NCI-H82 (cell line): ENCODE measurements around the gene CFAP97.
"Not testable (repeated sequence)": the region's sequence is repeated elsewhere in the genome, so short reads cannot be mapped to it uniquely, and the experiment has no call there.

ENCODE experiments used
- DNase-seq: peaks from one replicate; lab custom pipeline; 2025; lab: John Stamatoyannopoulos, UW

The CFAP97 gene

DNA sequence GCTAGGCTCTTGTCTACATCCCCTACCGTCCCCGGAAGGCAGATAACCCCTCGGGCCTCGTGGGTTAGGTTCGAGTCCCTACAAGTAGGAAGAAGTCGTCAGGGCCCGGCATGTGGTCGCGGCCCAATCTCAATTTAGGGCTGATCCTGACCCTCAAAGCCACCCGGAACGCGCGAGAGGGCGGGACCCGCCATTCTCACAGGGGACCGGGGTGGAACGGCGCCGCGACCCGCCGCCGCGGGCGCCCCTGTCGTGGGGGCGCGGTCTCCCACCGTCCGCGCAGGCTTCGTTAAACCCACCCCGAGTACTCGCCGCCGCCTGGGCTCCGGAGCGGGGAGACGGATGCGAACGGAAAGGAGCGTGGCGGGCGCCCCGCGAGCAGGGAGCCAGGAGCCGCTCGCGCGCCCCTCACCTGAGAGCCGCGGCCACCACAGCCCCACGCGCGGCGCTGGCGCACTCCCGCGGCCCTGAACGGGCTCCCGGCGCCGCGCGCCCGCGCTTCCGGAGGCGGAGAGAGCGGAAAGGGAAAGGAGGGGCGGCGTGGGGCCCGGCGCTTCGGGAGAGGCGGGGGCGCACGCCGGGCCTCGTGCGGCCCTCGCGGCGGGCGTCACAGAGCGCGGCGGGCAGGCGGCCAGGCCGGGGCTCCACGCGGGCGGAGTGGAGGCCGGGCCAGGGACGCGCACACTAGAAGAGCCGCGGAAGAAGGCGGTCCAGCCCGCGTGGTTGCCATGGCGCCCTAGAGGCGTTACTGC is at the start of gene CFAP97:
TSS of gene CFAP97 (minus strand) at position 515 of the 752 bp plus-strand sequence. CDS start 12,804 bp downstream, outside the sequence.
- peak; percentile 87 for DNase-seq

- DNase-seq: no peak
Observed at GRCh38 chr4:185249105-185249504, 45.3 kb upstream of the CFAP97 start.

GRCh38 chr4:185248393-185249039 is 44.7 kb upstream of the CFAP97 start:
- DNase-seq: no peak

DNA sequence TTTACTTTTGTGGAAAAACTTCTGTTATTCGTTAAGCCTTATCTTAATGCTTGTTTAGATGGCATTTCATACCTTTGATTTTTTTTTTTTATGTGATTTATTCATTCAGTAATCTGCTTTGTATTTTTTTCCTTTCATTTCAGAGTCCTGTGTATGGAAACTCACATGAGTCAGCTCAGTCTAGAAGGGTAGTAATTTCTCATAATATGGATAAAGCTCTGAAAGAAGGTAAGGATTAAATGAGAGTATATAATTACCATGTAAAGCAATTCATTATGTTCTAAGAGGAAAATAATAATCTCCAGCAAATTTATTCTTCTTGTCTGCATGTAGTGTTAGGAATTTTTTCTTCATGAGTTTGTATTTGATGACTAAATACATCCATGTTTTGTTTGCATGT is 43.4 kb upstream of the CFAP97 start:
- no peak for DNase-seq

DNA sequence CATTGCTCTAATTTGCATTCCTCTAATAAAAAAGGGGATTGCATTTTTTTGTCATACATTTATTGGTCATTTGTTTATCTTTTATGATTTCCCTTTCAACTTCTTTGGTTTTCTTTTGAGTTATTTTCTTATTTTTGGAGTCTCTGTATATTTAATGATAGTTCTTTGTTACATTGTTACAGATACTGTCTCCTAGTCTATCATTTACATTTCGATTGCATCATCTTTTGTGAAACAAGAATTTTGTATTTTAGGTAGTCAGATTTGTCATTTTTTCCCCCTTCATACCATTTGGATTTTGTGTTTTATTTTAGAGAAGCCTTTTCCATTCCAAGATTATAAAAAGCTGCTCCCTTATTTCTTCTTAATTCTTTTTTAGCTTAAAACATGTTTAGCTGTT is 42.7 kb upstream of the CFAP97 start:
- no peak for DNase-seq

GRCh38 chr4:185244763-185245162 is 41.0 kb upstream of the CFAP97 start:
- no peak for DNase-seq

- DNase-seq: no peak
Observed at GRCh38 chr4:185243879-185244278, 40.1 kb upstream of the CFAP97 start.

DNA sequence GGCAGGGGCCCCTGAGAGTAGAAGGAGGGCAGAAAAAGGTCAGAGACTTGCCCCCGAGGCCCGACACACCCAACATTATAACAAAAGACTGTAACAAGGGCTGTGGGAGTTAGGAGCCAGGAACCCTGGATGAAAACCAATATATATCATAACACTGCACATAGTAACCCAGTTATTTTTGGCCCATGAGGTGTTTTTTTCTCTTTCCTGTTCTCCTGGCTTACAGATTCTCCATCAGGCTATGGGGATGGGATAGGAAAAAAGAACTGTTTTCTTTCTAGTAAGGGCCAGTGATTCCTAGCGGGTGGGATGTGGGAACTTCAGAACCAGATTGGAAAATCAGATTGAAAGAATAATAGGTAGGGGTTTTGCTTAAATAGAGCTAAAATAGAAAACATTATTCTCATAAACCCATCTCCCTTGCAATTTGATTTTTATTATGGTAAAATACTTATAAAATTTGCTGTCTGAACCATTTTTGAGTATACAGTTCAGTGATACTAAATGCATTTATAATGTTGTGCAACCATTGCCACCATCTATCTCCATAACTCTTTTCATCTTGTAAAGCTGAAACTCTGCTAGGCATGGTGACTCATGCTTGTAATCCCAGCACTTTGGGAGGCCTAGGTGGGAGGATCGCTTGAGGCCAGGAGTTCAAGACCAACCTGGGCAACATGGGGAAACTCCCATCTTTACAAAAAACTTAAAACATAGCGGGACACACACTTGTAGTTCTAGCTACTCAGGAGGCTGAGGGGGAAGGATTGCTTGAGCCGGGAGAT is 39.1 kb upstream of the CFAP97 start:
- no peak for DNase-seq

DNA sequence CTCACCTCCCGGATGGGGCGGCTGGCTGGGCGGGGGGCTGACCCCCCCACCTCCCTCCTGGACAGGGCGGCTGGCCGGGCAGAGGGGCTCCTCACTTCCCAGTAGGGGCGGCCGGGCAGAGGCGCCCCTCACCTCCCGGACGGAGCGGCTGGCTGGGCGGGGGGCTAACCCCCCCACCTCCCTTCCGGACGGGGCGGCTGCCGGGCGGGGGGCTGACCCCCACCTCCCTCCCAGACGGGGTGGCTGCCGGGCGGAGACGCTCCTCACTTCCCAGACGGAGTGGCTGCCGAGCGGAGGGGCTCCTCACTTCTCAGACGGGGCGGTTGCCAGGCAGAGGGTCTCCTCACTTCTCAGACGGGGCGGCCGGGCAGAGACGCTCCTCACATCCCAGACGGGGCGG is 36.7 kb upstream of the CFAP97 start:
- DNase-seq: not testable (repeated sequence)

DNA sequence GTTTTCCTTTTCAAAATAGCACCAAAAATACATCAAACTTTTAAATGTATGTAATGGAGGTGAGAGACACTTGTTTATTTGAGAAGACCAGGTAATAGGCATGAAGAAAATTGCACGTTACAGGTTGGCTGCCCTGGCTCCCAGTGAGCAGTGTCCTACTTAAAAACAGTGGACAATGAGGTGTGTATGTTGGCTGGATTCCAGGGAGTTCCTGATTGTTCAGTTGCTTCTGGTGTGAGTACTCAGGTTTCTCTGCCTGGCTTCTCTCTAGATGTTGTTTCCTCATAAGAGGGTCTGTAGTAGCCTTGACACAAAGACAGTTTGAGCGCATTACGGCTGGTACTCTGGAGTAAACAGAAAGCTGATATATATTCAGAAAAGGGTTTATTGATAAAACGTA is 35.0 kb upstream of the CFAP97 start:
- no peak for DNase-seq

GRCh38 chr4:185238215-185238681 is 34.4 kb upstream of the CFAP97 start:
- DNase-seq: no peak

GRCh38 chr4:185237175-185237574 is 33.4 kb upstream of the CFAP97 start:
- no peak for DNase-seq

GRCh38 chr4:185235843-185236503 is 32.2 kb upstream of the CFAP97 start:
- DNase-seq: peak; percentile 39

GRCh38 chr4:185235119-185235842 is 31.5 kb upstream of the CFAP97 start:
- no peak for DNase-seq

- DNase-seq: no peak
Observed at GRCh38 chr4:185232370-185232769, 28.6 kb upstream of the CFAP97 start.

DNA sequence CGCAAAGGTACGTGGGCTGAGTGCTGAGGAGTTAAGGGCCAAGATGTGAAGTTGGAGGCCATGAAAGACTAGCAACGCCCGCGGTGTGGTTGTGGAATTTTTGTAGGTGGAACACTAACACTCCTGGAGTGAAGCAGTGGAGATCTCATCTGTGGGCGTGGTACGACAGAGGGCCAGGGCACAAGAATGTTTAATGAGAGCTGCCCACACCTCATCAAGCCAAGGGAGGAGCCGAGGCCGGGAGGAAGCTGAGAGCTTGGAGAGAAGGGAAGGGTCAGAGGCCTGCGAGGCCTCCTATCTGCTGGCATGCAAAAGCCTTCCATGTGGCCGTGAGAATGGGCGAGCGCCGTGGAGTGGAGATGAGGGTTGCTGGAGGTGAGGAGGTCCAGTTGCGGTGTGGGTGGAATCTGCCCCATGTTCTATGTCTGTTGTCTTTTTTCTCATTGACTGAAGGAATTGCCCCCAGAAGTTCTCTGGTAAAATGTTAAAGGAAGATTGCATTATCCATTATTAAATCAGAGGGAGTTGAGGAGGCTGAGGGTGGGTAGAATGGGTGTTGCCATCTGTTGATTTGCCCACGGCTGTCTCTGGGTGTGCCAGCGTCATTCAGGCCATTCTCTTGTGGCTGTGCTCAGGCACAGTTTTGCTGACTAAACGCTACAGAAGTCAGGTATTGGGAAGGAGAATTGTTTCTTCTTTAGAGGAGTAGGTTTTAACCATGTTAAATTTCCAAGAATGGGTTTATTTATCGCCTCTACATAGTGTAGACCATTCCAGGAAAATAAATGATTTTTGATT is 25.4 kb upstream of the CFAP97 start:
- DNase-seq: no peak

- DNase-seq: no peak
Observed at GRCh38 chr4:185227713-185228278, 24.0 kb upstream of the CFAP97 start.

DNA sequence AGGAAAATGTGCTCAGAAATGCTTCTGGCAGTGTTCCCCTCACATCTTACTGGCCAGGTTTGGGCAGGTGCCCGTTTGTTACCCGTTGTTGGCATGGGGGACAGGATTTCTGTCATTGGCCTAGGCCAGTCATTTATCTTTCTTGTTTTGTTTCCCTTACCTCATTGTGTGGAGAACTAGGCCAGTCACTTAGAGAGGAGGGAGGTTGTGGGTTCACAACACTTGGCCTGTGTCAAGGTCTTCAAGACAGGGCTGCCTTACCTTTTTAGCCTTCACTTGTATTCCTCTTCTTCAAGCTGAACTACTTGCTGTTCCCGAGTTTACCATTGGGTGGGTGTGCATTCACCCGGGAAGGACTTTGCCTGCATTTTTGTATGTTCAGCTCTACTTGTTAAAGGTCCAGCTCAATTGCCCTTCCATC is 23.3 kb upstream of the CFAP97 start:
- DNase-seq: no peak

GRCh38 chr4:185225940-185226339 is 22.1 kb upstream of the CFAP97 start:
- no peak for DNase-seq

GRCh38 chr4:185224597-185224996 is 20.8 kb upstream of the CFAP97 start:
- no peak for DNase-seq
